HL-60 (cell line): ENCODE data around the gene PDE2A.

Experiments
- CTCF ChIP-seq: IDR thresholded peaks from one replicate; pipeline ENCODE4 v1.5.1; 2011; ENCODE audit warnings: low read length, control low read depth, inconsistent platforms; ENCODE audit not compliant: insufficient read depth
- POLR2AphosphoS5 ChIP-seq: IDR thresholded peaks from 2 replicates; pipeline ENCODE4 v1.6.1; 2012; ENCODE audit warnings: low read depth

GRCh38 chr11:72673284-72673942 lies 809 bp downstream of the PDE2A start:
- TF ChIP-seq CTCF (no peak), POLR2AphosphoS5 (no peak)
